Neuronal stem cell (in vitro differentiated cells): ENCODE data around the gene DNAJC24.

ENCODE experiments used
- DNase-seq: peaks from one replicate; pipeline ENCODE4 v3.0.0-alpha.2; 2013; ENCODE audit warnings: low spot score
- H2AFZ ChIP-seq: one replicate; pipeline ENCODE4 v1.6.1; 2013; ENCODE audit warnings: mild to moderate bottlenecking, low read length, inconsistent platforms
- H2AK5ac ChIP-seq: 2 replicates; pipeline ENCODE4 v1.6.1; 2013; ENCODE audit warnings: low read depth, mild to moderate bottlenecking, inconsistent platforms, low read length, moderate library complexity, mixed read lengths
- H2BK120ac ChIP-seq: 2 replicates; pipeline ENCODE4 v1.6.1; 2013; ENCODE audit warnings: low read depth, mild to moderate bottlenecking, inconsistent platforms, low read length, moderate library complexity, mixed read lengths
- H2BK12ac ChIP-seq: one replicate; pipeline ENCODE4 v1.6.1; 2013; ENCODE audit warnings: low read length, inconsistent platforms
- H2BK15ac ChIP-seq: 2 replicates; pipeline ENCODE4 v1.6.1; 2013; ENCODE audit warnings: mild to moderate bottlenecking, low read length, inconsistent platforms, mixed read lengths
- H2BK5ac ChIP-seq: one replicate; pipeline ENCODE4 v1.6.1; 2013; ENCODE audit warnings: inconsistent platforms, mild to moderate bottlenecking, low read length, moderate library complexity
- H3K14ac ChIP-seq: one replicate; pipeline ENCODE4 v1.6.1; 2013; ENCODE audit warnings: low read length, inconsistent platforms
- H3K18ac ChIP-seq: 2 replicates; pipeline ENCODE4 v1.6.1; 2013; ENCODE audit warnings: low read length, inconsistent platforms
- H3K23ac ChIP-seq: 2 replicates; pipeline ENCODE4 v1.6.1; 2013; ENCODE audit warnings: low read depth, mild to moderate bottlenecking, mixed read lengths, low read length, inconsistent platforms; ENCODE audit not compliant: poor library complexity
- H3K27ac ChIP-seq: replicated peaks from 3 replicates; pipeline ENCODE4 v1.5.1; 2013; ENCODE audit warnings: low read length, inconsistent platforms
- H3K27me3 ChIP-seq, 3 experiments: 2 replicates each; pipeline ENCODE4 v1.6.1; 2013; ENCODE audit warnings: low read length in 3 of 3, mild to moderate bottlenecking in 2 of 3, inconsistent platforms in 1 of 3, low read depth in 1 of 3, mixed read lengths in 1 of 3, moderate library complexity in 1 of 3; ENCODE audit not compliant: control insufficient read depth in 3 of 3, insufficient read depth in 3 of 3
- H3K36me3 ChIP-seq, 2 donors: replicated peaks in 1 of 2; 2 replicates each; pipeline ENCODE4 v1.6.1; 2013; ENCODE audit warnings: low read length in 2 of 2; ENCODE audit not compliant: control insufficient read depth in 2 of 2, insufficient read depth in 2 of 2
- H3K4ac ChIP-seq: 2 replicates; pipeline ENCODE4 v1.6.1; 2013; ENCODE audit warnings: inconsistent platforms, mild to moderate bottlenecking, low read length, moderate library complexity
- H3K4me1 ChIP-seq, 2 donors: 1 replicate in 1 of 2; 2 replicates in 1 of 2; pipeline ENCODE4 v1.6.1; 2013; ENCODE audit warnings: low read length in 2 of 2, low read depth in 1 of 2; ENCODE audit not compliant: control insufficient read depth in 2 of 2, insufficient read depth in 1 of 2
- H3K4me2 ChIP-seq: one replicate; pipeline ENCODE4 v1.6.1; 2013; ENCODE audit warnings: mild to moderate bottlenecking, low read length, inconsistent platforms; ENCODE audit not compliant: insufficient read depth, poor library complexity, severe bottlenecking
- H3K4me3 ChIP-seq, 2 donors: 2 replicates each; pipeline ENCODE4 v1.5.1; 2013; ENCODE audit warnings: low read length in 2 of 2, mild to moderate bottlenecking in 2 of 2, inconsistent platforms in 1 of 2, moderate library complexity in 1 of 2
- H3K79me1 ChIP-seq: one replicate; pipeline ENCODE4 v1.6.1; 2013; ENCODE audit warnings: low read depth, mild to moderate bottlenecking, inconsistent platforms, low read length, moderate library complexity
- H3K9ac ChIP-seq: one replicate; pipeline ENCODE4 v1.6.1; 2013; ENCODE audit warnings: mild to moderate bottlenecking, low read depth, low read length, inconsistent platforms; ENCODE audit not compliant: poor library complexity
- H3K9me3 ChIP-seq, 2 donors: replicated peaks in 1 of 2; 2 replicates each; pipeline versions ENCODE3 to v1.6.1; 2013; ENCODE audit warnings: low read length in 2 of 2, mild to moderate bottlenecking in 2 of 2, inconsistent platforms in 1 of 2, low read depth in 1 of 2, mixed read lengths in 1 of 2, moderate library complexity in 1 of 2; ENCODE audit not compliant: control insufficient read depth in 2 of 2, insufficient read depth in 1 of 2
- H4K8ac ChIP-seq: one replicate; pipeline ENCODE4 v1.6.1; 2013; ENCODE audit warnings: low read depth, mild to moderate bottlenecking, inconsistent platforms, low read length, moderate library complexity
- H4K91ac ChIP-seq: one replicate; pipeline ENCODE4 v1.6.1; 2013; ENCODE audit warnings: low read length, low read depth, mild to moderate bottlenecking, inconsistent platforms; ENCODE audit not compliant: poor library complexity
- WGBS, 2 donors: extraction: QIAGEN DNeasy Blood & Tissue Kit; methylation state at CpG; one replicate each; pipeline ENCODE4 v1.1.7; 2013; ENCODE audit warnings: missing lambda C conversion rate in 2 of 2, mixed read lengths in 1 of 2; ENCODE audit not compliant: insufficient read length in 2 of 2, insufficient replicate concordance in 1 of 2; ENCODE audit errors: extremely low coverage in 2 of 2; 5-methylcytosine and 5-hydroxymethylcytosine counted together

The DNAJC24 gene

GRCh38 chr11:31422703-31423102, 53.0 kb downstream of the DNAJC24 start:
- Histone ChIP-seq H3K4me1 (peaks cover 11 to 19% of the 10 kb centered on the region in 2 donors), H3K9ac (no peak overlapping the region), H3K9me3 (no peaks in the 10 kb centered on the region), H2AFZ (no peak overlapping the region), H3K27ac (peak overlapping the region; percentile 75), H2BK5ac (no peak overlapping the region), H2BK12ac (no peak overlapping the region), H2BK15ac (no peak overlapping the region), H3K18ac (no peak overlapping the region), H3K36me3 (peaks cover 0 to 20% of the 10 kb centered on the region in 2 donors), H3K79me1 (no peaks in the 10 kb centered on the region), H4K8ac (no peak overlapping the region), H3K27me3 (no peaks in the 10 kb centered on the region), H2AK5ac (no peak overlapping the region), H3K4me3 (no peak overlapping the region), H3K4me2 (peak overlapping the region; percentile 11), H4K91ac (no peak overlapping the region), H3K14ac (no peak overlapping the region), H2BK120ac (no peak overlapping the region), H3K4ac (no peak overlapping the region), H3K23ac (no peak overlapping the region)
- peak; percentile 32 for DNase-seq
- no CpG with 5 or more reads among the region's 1 CpG for WGBS, 2 donors

GRCh38 chr11:31424652-31425051, 55.0 kb downstream of the DNAJC24 start:
- Histone ChIP-seq H3K9ac (no peak overlapping the region), H2BK5ac (no peak overlapping the region), H3K27me3 (no peaks in the 10 kb centered on the region), H2AK5ac (no peak overlapping the region), H3K9me3 (no peaks in the 10 kb centered on the region), H2AFZ (no peak overlapping the region), H3K4ac (no peak overlapping the region), H3K18ac (no peak overlapping the region), H3K4me2 (no peak overlapping the region), H3K23ac (no peak overlapping the region), H2BK15ac (no peak overlapping the region), H3K27ac (no peak overlapping the region), H2BK120ac (no peak overlapping the region), H3K4me3 (no peak overlapping the region), H4K8ac (no peak overlapping the region), H2BK12ac (no peak overlapping the region), H3K36me3 (peaks cover 0 to 33% of the 10 kb centered on the region in 2 donors), H3K14ac (no peak overlapping the region), H3K4me1 (peaks cover 8 to 18% of the 10 kb centered on the region in 2 donors), H3K79me1 (no peaks in the 10 kb centered on the region), H4K91ac (no peak overlapping the region)
- DNase-seq: no peak

- Histone ChIP-seq H3K27ac (no peak overlapping the region), H3K79me1 (no peaks in the 10 kb centered on the region), H3K9ac (no peak overlapping the region), H2AFZ (no peak overlapping the region), H3K36me3 (peaks cover 0 to 43% of the 10 kb centered on the region in 2 donors), H3K4me2 (no peak overlapping the region), H4K91ac (no peak overlapping the region), H3K4me3 (no peak overlapping the region), H2AK5ac (no peak overlapping the region), H3K4ac (no peak overlapping the region), H3K27me3 (no peaks in the 10 kb centered on the region), H3K9me3 (peaks cover 0 to 2% of the 10 kb centered on the region in 2 donors), H2BK12ac (no peak overlapping the region), H3K14ac (no peak overlapping the region), H4K8ac (no peak overlapping the region), H2BK5ac (no peak overlapping the region), H3K18ac (no peak overlapping the region), H2BK15ac (no peak overlapping the region), H2BK120ac (no peak overlapping the region), H3K4me1 (no peaks in the 10 kb centered on the region), H3K23ac (no peak overlapping the region)
- no CpG with 5 or more reads among the region's 1 CpG for WGBS, 2 donors
- no peak for DNase-seq
Observed at GRCh38 chr11:31433851-31434250, 64.2 kb downstream of the DNAJC24 start.

- Histone ChIP-seq H2AK5ac (no peak overlapping the region), H3K36me3 (peaks cover 0 to 5% of the 10 kb centered on the region in 2 donors), H3K23ac (no peak overlapping the region), H3K4me3 (no peak overlapping the region), H3K9me3 (peaks cover 0 to 2% of the 10 kb centered on the region in 2 donors), H3K27ac (no peak overlapping the region), H4K8ac (no peak overlapping the region), H2BK15ac (no peak overlapping the region), H3K79me1 (no peaks in the 10 kb centered on the region), H3K14ac (no peak overlapping the region), H2AFZ (no peak overlapping the region), H3K4ac (no peak overlapping the region), H2BK5ac (no peak overlapping the region), H3K4me1 (no peaks in the 10 kb centered on the region), H4K91ac (no peak overlapping the region), H2BK12ac (no peak overlapping the region), H2BK120ac (no peak overlapping the region), H3K18ac (no peak overlapping the region), H3K27me3 (no peaks in the 10 kb centered on the region), H3K4me2 (no peak overlapping the region), H3K9ac (no peak overlapping the region)
- WGBS, 2 donors: no CpG with 5 or more reads among the region's 2 CpGs
- no peak for DNase-seq
Observed at GRCh38 chr11:31437742-31438435, 68.2 kb downstream of the DNAJC24 start.
